HepG2 (cell line): ENCODE results near the gene UGT1A3. TPM values are rescaled to one million over a fixed set of nuclear protein-coding genes. Genes with fewer than 3 reads are reported as not detected.

Experiments used
- ARNT2 ChIP-seq: sonication (generic); formaldehyde crosslinking; IDR thresholded peaks from 2 replicates; pipeline ENCODE4 v1.8.0; 2022; ENCODE audit warnings: mild to moderate bottlenecking, low read depth, missing genetic modification reagents, moderate library complexity
- GLI4 ChIP-seq: sonication (generic); formaldehyde crosslinking; IDR thresholded peaks from 2 replicates; pipeline ENCODE4 v1.5.1; 2020; ENCODE audit warnings: missing genetic modification reagents, mild to moderate bottlenecking, moderate library complexity, borderline replicate concordance
- HES4 ChIP-seq: sonication (generic); formaldehyde crosslinking; IDR thresholded peaks from 2 replicates; pipeline ENCODE4 v1.9.0; 2021; ENCODE audit warnings: mild to moderate bottlenecking, missing genetic modification reagents, borderline replicate concordance
- KLF12 ChIP-seq: sonication (generic); formaldehyde crosslinking; IDR thresholded peaks from 2 replicates; pipeline ENCODE4 v1.4.0; 2020; ENCODE audit warnings: missing genetic modification reagents, borderline replicate concordance
- RFX1 ChIP-seq: fragments of 450-650 bp; IDR thresholded peaks from 2 replicates; pipeline ENCODE4 v1.6.1; 2017
- SALL1 ChIP-seq: sonication (generic); formaldehyde crosslinking; IDR thresholded peaks from 2 replicates; pipeline ENCODE4 v1.8.0; 2022; ENCODE audit warnings: mild to moderate bottlenecking, missing genetic modification reagents
- TFDP2 ChIP-seq: sonication (generic); formaldehyde crosslinking; IDR thresholded peaks from 2 replicates; pipeline ENCODE4 v1.4.0; 2020; ENCODE audit warnings: missing genetic modification reagents
- YY1 ChIP-seq: IDR thresholded peaks from 2 replicates; pipeline ENCODE4 v1.6.1; 2011; ENCODE audit warnings: low read length, low read depth, moderate library complexity, mild to moderate bottlenecking; ENCODE audit not compliant: insufficient read depth, insufficient replicate concordance
- ZBTB4 ChIP-seq: sonication (generic); formaldehyde crosslinking; IDR thresholded peaks from 2 replicates; pipeline ENCODE4 v1.4.0; 2020; ENCODE audit warnings: missing genetic modification reagents, mild to moderate bottlenecking, borderline replicate concordance
- ZFP37 ChIP-seq: sonication (generic); formaldehyde crosslinking; IDR thresholded peaks from 2 replicates; pipeline ENCODE4 v1.4.0; 2020; ENCODE audit warnings: missing genetic modification reagents, borderline replicate concordance
- ZNF275 ChIP-seq: sonication (generic); formaldehyde crosslinking; IDR thresholded peaks from 2 replicates; pipeline ENCODE4 v1.8.0; 2022; ENCODE audit warnings: missing genetic modification reagents, mild to moderate bottlenecking, inconsistent platforms, borderline replicate concordance
- ZNF407 ChIP-seq: sonication (generic); formaldehyde crosslinking; IDR thresholded peaks from one replicate; pipeline ENCODE4 v1.5.1; 2020; ENCODE audit warnings: mild to moderate bottlenecking, missing genetic modification reagents; ENCODE audit errors: not compliant biosample characterization
- ZNF44 ChIP-seq: sonication (generic); formaldehyde crosslinking; IDR thresholded peaks from 2 replicates; pipeline ENCODE4 v1.5.1; 2020; ENCODE audit warnings: mild to moderate bottlenecking, missing genetic modification reagents
- ZNF558 ChIP-seq: sonication (generic); formaldehyde crosslinking; IDR thresholded peaks from 2 replicates; pipeline ENCODE4 v1.9.0; 2022; ENCODE audit warnings: mild to moderate bottlenecking, missing genetic modification reagents, borderline replicate concordance
- polyA plus RNA-seq, 8 experiments: library from polyadenylated mRNA; depleted of rRNA in 3 of 8; stranded (reverse) in 7 of 8; unstranded in 1 of 8; fragments of >200 nt; fragmentation: Illumina TruSeq in 4 of 8; extraction: Trizol in 4 of 8; gene quantifications; 2 replicates each; pipeline versions ENCODE4 v1.2.1 to v1.2.3, GENCODE V29; 2011 to 2016; ENCODE audit warnings: low read depth in 4 of 8, missing spikeins in 1 of 8, mixed read lengths in 1 of 8; ENCODE audit not compliant: insufficient read depth in 1 of 8
- total RNA-seq, 5 experiments: library from RNA; depleted of rRNA; stranded (reverse); fragments of >200 nt; fragmentation: Illumina TruSeq; extraction: Trizol; gene quantifications; 2 replicates each; pipeline ENCODE4 v1.2.3, GENCODE V29; 2016; ENCODE audit warnings: low read depth in 1 of 5

The UGT1A3 gene
- total and polyA plus RNA-seq, 2 of the 13 experiments (the other 11 are each of a cell fraction or from before 2014, with no cell fraction given): not detected

- no peak for TF ChIP-seq ARNT2 (CRISPR knock-in tag)
- TF ChIP-seq ZNF44 (CRISPR knock-in tag): no peak
- no peak for TF ChIP-seq KLF12 (CRISPR knock-in tag)
- 0 out of 2 replicates have a peak, but pooled peaks have one; percentile 24 for TF ChIP-seq SALL1 (CRISPR knock-in tag)
- no peak for TF ChIP-seq ZFP37
- no peak for TF ChIP-seq YY1
- no peak for TF ChIP-seq GLI4 (CRISPR knock-in tag)
- TF ChIP-seq ZNF275 (CRISPR knock-in tag): no peak
- no peak for TF ChIP-seq HES4 (CRISPR knock-in tag)
- no peak for TF ChIP-seq TFDP2 (CRISPR knock-in tag)
- TF ChIP-seq ZNF558 (CRISPR knock-in tag): peak; percentile 34; the same call in 1 of the 2 replicates
- no peak for TF ChIP-seq ZBTB4 (CRISPR knock-in tag)
- TF ChIP-seq ZNF407: no peak
- no peak for TF ChIP-seq RFX1
Measured at GRCh38 chr2:233817995-233818638, 89.3 kb downstream of the UGT1A3 start (continued).
